ENCODE measurements around the gene PSMC2. TPM values are rescaled to one million over a fixed set of nuclear protein-coding genes. Genes with fewer than 3 reads are reported as not detected.

Gene PSMC2
- total RNA-seq, 1 experiment from 2014 or later, result 128 TPM

DNA sequence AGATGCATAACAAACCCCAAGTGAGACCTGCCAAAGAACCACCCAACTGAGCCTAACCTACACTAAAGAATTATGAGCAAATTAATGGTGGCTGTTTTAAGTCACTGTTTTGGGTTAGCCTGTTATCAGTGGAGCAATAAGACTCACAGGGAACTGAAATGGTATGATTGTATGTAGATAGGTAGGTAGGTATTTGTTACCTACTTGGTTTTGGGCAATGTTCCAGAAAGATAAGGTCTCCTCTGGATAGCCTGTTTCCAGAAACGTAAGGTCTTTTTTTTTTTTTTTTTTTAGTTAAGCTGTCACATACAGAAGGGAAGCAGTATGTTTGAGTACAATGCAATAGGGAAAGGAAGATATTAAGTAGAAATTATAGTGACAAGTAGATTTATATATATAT is 47.6 kb downstream of the PSMC2 start:
- H3K79me1 ChIP-seq (ENCODE audit: insufficient read depth, low read depth, low read length, poor library complexity, severe bottlenecking), result no peaks in the 10 kb centered on the region
- H3K23ac ChIP-seq (ENCODE audit: insufficient read length, low read depth, low read length), result no peak overlapping the region
- peaks cover 0 to 4% of the 10 kb centered on the region in 2 experiments; a peak in 1 of 5 replicates for H3K9me3 Mint-ChIP-seq
- no peaks in the 10 kb centered on the region for H3K79me2 ChIP-seq (ENCODE audit: insufficient read depth, low read length)
- H2BK15ac ChIP-seq (ENCODE audit: low read depth, low read length), result no peak overlapping the region
- no peaks in the 10 kb centered on the region for H3K23me2 ChIP-seq (ENCODE audit: insufficient read length, low read depth, low read length, poor library complexity, severe bottlenecking)
- no peak overlapping the region for H3K4me3 Mint-ChIP-seq
- no peaks in the 10 kb centered on the region for H3K9me3 ChIP-seq (ENCODE audit: control insufficient read depth, low read depth, low read length)
- no peak overlapping the region for H4K91ac ChIP-seq (ENCODE audit: insufficient read length, low read depth, low read length)
- no CpG with 5 or more reads among the region's 1 CpG for WGBS (ENCODE audit: extremely low coverage, insufficient read length, low lambda C conversion rate)
- no peak overlapping the region for H2BK12ac ChIP-seq (ENCODE audit: insufficient read length, low read depth, low read length)
- H3K4ac ChIP-seq (ENCODE audit: low read depth, low read length), result no peak overlapping the region
- H4K8ac ChIP-seq (replicated peaks; ENCODE audit: insufficient read length, low read depth, low read length), result no peak overlapping the region
- no peak overlapping the region for H2AK5ac ChIP-seq (ENCODE audit: insufficient read length, low read length)
- H3K36me3 Mint-ChIP-seq (ENCODE audit: insufficient read depth in 1 of 3, low read depth in 3 of 3), result no peaks in the 10 kb centered on the region
- no peaks in the 10 kb centered on the region for H4K20me1 ChIP-seq (ENCODE audit: control insufficient read depth, insufficient read depth, insufficient read length)
- no peak overlapping the region for H3K18ac ChIP-seq (ENCODE audit: insufficient read length, low read depth, low read length)
- H2BK5ac ChIP-seq (ENCODE audit: insufficient read length, low read length), result no peak overlapping the region
- H2AFZ ChIP-seq (ENCODE audit: low read length), result no peak overlapping the region
- no peak overlapping the region for H3T11ph ChIP-seq (ENCODE audit: low read length)
- no peaks in the 10 kb centered on the region for H3K27me3 ChIP-seq (ENCODE audit: insufficient read depth, low read length)
- H3K4me1 ChIP-seq (ENCODE audit: insufficient read depth, low read length), result no peaks in the 10 kb centered on the region
- no peak overlapping the region for H3K9ac ChIP-seq (ENCODE audit: extremely low read depth, insufficient read length, low read length)
- no peak overlapping the region for H2BK120ac ChIP-seq (ENCODE audit: low read depth, low read length, poor library complexity, severe bottlenecking)
- TF ChIP-seq, protein P1, sequence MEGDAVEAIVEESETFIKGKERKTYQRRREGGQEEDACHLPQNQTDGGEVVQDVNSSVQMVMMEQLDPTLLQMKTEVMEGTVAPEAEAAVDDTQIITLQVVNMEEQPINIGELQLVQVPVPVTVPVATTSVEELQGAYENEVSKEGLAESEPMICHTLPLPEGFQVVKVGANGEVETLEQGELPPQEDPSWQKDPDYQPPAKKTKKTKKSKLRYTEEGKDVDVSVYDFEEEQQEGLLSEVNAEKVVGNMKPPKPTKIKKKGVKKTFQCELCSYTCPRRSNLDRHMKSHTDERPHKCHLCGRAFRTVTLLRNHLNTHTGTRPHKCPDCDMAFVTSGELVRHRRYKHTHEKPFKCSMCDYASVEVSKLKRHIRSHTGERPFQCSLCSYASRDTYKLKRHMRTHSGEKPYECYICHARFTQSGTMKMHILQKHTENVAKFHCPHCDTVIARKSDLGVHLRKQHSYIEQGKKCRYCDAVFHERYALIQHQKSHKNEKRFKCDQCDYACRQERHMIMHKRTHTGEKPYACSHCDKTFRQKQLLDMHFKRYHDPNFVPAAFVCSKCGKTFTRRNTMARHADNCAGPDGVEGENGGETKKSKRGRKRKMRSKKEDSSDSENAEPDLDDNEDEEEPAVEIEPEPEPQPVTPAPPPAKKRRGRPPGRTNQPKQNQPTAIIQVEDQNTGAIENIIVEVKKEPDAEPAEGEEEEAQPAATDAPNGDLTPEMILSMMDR (conservative IDR thresholded peaks at IDR 0.05), result no peak
- no peak overlapping the region for H3K27ac Mint-ChIP-seq
- no peak overlapping the region for H3K27ac ChIP-seq (ENCODE audit: insufficient read length, low read depth, low read length)
- no peak overlapping the region for H3K14ac ChIP-seq (ENCODE audit: insufficient read depth, low read length)
- no peaks in the 10 kb centered on the region for H3K4me1 Mint-ChIP-seq
- DNase-seq, result no peak
- H3K4me2 ChIP-seq (ENCODE audit: insufficient read depth, insufficient read length, low read length), result no peak overlapping the region
- H4K5ac ChIP-seq (ENCODE audit: insufficient read length, low read depth, low read length), result no peak overlapping the region
- no peak overlapping the region for H3K56ac ChIP-seq (ENCODE audit: insufficient read length, low read depth, low read length)
- H2BK20ac ChIP-seq (ENCODE audit: low read depth, low read length, poor library complexity, severe bottlenecking), result no peak overlapping the region
- peaks cover under 1% of the 10 kb centered on the region; the same call in 1 of the 2 replicates for H3K27me3 Mint-ChIP-seq (ENCODE audit: low read depth)
